Cerebellar cortex (tissue), 1 donor: Measurements from ENCODE around the gene RBMS1.

ENCODE experiments used
- DNase-seq: peaks from one replicate; pipeline ENCODE4 v3.0.0-alpha.2; 2015; ENCODE audit warnings: low spot score

RBMS1 gene, protein sequence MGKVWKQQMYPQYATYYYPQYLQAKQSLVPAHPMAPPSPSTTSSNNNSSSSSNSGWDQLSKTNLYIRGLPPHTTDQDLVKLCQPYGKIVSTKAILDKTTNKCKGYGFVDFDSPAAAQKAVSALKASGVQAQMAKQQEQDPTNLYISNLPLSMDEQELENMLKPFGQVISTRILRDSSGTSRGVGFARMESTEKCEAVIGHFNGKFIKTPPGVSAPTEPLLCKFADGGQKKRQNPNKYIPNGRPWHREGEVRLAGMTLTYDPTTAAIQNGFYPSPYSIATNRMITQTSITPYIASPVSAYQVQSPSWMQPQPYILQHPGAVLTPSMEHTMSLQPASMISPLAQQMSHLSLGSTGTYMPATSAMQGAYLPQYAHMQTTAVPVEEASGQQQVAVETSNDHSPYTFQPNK

DNA sequence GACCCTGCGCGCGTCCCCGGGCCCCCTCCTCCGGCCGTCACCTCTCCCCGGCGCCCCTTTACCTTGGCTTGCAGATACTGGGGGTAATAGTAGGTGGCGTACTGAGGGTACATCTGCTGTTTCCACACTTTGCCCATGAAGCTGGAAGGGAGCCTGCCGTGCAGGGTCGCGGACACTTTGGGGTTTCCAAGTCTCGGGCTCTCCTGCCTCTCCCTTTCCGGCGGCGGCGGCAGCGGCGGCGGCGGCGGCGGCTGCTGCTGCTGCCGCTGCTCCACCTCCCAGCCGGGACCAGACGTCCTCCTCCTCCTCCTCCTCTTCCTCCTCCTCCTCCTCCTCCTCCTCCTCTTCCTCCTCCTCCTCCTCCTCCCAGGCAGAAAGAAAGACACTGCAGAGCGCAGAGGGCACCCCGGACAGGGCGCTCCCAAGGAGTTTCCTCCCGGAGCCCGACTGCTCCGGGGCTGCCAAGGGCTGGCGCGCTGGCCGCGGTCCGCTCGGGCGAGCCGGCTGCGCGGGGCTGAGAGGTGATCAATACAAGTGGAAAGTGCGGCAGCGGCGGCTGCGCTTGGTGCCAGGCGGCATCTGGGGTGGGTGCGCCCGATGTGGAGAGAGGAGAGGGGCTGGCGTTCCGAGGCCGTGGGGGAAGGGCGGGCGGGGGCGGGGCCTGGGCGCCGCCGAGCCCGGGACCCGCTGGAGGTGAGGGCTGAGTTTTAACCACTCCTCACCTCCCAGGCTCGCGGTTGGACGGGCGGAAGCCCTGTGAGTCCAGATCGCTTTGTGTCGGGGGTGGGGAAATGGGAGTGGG is at the start of gene RBMS1:
Gene RBMS1 (minus strand): TSS at position 581 of the 802 bp plus-strand sequence. CDS start 444 bp downstream, at position 137.
- no peak for DNase-seq

DNA sequence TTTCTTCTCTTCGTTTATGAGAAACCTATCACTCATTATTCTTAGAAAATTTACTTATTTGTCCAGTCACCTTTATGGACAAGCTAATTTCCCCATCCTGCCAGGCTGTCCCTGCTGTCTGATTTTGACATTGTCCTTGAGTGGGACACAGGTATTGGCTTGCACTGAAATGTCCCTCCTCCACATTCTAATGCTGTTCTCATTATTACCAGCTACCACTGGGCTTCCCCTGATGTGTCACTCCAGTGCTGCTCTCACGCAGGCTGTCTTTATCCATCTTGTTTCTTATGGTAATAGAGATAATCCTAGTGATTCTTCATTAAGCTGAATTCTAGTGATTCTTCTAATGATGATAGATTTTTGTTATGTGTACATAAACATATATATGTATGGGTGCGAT is 48.1 kb upstream of the RBMS1 start:
- DNase-seq = no peak

DNA sequence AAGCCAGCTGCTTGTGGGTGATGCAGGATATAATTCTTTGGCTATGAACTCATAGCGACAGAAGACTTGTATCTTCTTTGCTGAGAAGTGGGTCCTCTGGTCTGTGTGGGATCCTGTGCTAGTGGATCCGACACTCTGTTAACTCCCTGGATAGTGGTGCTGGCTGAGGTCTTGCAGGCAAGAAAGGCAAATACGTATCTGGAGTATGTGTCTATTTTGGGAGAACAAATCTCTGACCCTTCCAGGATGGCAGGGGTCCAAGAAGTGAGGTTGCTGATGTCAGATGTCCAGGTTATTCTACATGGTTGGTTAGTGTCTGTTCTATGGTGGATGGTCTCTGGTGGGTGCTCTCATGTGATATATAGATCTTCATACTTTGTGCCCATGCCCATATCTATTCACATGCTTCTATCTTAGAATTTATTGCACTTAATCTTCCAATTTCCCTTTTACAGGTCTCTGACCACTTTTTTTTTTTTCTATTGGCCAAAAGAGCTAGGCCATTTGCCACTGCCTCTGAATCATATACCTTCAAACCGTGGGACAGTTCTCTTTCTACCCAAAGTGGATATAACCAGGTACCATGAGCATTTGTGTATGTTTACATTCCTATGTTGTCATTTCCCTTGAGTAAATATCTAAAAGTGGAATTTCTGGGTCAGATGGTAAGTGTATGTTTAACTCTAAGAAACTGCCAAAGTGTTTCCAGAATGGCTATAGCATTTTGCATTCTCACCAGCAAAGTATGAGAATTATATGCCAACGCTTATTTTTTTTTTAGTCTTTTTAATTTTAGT is 45.1 kb upstream of the RBMS1 start:
- no peak for DNase-seq

DNA sequence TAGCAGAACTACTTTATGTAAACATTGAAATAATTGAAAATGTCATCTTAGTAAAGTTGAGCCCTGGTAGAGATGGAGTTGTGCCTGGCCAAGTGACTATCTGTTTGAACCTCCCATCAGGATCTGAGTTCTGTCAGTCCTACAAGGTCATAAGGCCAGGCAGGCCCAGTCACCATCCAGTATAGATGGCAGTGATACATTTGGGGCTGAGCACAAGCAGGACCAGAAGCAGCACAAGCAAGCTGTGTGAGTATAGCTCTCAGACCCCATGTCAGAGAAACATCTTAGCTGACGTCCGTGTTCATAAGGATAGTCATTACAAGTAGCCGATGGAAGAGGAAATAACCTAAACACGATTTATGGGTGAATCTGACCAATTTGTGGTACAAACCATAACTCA is 44.5 kb upstream of the RBMS1 start:
- no peak for DNase-seq

DNA sequence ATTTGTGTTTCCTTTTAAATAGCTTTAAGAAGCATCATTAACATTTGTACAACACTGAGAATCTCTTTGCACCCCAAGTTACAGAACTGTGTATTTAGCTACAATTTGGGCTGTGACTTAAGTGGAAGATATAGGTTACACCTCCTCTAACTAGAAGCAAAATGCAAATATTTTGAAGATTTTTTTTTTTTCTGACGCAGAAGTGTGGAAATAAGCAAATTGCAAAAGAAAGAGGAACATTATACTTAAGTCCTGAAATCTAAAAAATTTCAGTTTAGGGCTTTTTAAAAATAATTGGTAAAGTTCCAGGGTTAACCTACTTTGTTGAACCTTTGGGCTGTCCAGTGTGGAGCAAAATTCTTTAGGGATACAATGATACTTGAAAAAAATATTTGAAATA is 41.4 kb upstream of the RBMS1 start:
- DNase-seq = no peak

DNA sequence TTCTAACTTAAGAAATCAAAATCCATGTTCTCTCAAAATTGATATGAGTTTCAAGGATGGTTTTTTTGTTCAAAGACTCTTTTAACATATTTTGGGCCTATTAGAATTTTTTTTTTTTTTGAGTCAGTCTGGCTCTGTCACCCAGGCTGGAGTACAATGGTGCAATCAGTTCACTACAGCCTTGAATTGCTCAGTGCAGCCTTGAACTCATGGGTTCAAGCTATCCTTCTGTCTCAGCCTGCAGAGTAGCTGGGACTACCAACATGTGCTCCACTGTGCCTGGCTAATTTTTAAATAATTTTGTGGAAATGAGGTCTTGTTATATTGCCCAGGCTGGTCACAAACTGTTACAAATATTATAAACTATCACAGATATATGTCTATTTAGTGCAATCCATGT is 40.6 kb upstream of the RBMS1 start:
- no peak for DNase-seq

DNA sequence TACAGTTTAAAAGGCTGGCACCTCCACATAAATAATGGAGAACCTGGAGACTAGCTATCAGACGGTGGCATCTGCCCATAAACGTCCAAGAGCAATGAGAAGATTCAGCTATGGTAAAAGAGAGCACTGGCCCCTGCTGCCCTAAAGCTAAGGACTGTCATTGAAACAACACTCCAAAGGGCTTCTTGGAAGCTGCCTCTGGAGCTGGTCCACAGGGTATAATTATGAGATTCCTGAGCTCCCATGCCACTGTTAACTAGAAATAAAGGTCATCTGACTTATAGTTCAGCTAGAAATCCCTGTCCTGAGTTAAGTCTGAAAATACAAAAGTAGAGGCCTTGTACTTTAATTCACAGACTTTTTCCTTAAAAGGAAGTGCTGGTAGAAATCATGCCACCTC is 39.9 kb upstream of the RBMS1 start:
- DNase-seq = no peak

DNA sequence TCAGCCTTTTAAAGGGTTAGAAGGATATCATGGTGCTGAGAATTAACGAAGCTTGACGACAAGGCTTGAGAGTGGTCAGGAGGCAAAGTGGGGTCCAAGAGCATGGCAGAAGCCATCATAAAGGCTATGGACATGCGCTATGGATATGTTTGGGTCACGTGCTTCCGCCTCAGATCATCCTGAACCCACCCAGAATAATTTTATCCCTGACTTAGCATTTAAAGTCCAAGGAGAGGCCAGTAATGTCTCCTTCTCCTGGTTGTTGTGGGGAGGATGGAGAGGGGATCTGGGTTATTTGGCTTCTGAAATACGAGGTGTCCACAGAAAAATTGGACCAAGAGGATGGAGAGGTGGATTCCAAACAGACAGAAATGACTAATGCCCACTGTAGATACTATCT is 38.8 kb upstream of the RBMS1 start:
- no peak for DNase-seq

DNA sequence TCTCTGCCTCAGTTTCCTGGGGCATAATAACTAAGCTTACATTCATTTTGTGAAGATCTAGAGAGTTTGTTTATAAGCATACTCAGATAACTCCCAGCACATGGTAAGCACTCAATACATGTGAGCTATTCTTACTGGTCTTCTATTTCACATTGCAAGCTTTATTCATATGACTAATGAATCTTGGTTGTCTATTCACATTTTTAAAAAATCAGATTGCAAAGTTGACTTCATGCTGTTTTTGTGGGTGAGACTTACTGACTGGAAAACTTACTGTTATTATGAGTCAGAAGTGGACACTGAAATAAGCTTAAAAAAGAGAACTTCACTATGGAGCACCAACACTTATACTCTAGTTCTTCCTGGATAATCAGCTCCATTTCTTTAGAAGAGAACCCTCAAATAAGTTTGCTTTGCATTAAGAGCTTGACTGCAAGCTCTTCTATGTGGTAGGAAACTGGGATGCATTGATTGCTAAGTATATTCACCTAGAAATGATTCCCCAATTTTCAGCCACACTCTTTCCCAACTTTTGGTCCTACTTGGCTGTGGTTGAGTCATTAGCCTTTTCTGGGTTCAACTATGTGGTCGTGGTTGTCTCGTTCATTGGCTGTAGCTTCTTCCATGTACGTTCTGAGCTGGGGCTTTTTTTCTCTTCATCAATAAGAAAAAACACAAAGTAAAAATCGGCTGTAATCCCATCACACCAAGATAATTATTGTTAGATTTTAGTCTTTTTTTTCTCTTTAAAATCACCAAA is 29.5 kb upstream of the RBMS1 start:
- DNase-seq = no peak

DNA sequence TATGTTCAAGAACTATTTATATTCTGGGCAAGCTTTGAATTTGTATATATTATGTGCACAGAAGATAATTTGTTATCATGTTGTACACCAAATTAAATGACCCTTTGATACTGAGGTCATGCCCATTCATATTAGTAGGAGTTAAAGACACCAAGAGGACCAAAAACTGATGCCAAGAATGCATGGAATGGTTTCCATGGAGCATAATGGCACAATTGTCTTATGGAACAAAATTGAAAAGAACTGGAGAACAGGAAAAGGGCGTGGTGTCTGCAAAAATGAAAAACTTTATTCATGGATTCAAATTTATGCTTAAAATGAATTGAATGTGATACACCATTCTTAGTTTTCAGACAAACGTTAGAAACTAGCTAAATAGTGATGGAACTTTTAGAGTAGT is 24.1 kb upstream of the RBMS1 start:
- no peak for DNase-seq

DNA sequence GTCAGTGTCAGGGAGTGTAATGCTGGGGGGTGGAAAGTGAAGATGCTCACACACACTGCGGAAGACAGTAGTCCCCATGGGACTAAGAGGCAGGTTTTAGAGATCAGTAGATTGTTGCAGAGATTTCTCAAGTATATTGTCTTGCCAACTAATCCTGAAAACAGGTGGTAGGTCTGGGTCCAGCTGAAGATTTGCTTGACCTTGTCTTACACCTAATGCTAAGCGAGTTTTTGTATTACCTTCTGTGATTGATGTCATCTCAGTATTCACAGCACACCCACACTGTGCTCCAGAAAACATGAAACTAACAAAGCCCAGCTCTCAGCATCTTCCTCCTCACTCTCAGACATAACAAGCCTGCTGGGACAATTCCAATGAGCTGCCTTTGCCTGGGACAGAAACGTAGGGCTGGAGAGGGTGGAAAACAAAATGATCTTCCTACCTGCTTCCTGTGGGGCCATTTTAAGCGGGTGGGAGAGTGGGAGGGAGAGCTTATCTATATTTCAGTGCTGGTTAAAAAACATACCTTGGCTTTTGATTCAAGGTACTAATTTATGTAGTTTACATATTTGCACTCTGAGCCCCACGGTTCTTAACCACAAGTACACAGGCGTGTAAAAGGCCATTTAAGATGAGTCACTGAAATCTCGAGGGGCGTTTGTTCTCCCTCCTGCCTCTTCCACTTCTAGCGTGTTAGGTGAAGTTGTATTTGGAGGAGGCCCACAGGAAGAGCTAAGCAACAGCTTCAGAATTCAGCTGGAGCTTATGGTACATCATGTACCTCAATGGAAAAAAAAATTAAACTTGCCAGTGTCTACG is 23.1 kb upstream of the RBMS1 start:
- DNase-seq = no peak

DNA sequence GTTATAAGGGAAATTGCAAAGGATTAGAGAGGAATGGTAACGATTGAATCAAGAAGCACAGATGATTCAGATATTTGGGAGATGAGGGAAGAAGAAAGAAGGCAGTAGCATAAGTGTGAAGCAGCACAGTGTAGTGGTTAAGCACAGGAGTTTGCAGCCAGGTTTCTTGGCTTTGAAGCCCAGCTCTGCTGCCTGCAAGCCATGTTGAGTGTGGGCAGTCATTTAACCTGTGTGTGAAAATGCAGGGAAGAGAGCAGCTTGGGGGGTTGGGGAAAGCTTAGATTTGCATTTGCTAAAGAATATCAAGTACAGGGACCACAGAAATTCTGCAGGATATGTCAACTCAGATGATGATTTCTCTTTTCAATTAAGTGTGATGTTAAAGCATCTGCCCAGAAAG is 21.5 kb upstream of the RBMS1 start:
- DNase-seq = no peak

DNA sequence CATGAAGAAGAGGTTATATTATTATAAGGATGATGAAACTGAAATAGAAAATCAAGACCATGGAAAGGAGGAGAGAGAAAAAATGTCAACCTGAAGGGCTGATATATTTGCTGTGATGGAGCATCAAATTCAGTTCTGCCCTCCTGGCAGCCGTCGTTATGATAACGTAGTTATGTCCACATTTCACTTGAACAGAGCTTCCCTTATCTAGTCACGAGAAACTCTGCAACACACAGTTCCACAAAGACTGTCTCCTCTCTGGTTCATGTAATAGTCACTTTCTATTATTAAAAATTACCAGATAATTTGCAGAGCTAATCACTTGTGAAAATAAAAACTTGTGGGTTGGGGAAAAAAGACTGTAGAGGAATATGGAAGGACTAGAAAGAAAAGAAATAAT is 19.5 kb upstream of the RBMS1 start:
- no peak for DNase-seq

DNA sequence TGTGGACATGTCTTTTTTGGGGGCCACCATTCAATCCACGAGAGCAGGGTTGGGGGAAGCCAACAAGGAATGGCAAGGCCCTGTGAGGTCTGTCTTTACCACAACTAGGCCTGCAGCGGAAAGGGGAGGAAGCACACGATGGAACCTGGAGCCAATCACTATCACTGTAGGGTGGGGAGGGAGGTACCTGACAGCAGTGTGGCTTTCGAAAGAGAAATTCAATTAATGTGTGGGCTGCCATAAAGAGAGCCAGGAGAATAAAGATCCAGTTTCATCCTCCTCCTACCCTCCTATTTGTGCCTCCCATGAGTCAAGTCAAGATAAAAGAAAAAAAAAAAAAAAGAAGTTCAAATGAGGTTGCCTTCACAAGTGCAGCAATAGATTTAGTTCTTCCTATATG is 18.9 kb upstream of the RBMS1 start:
- no peak for DNase-seq

DNA sequence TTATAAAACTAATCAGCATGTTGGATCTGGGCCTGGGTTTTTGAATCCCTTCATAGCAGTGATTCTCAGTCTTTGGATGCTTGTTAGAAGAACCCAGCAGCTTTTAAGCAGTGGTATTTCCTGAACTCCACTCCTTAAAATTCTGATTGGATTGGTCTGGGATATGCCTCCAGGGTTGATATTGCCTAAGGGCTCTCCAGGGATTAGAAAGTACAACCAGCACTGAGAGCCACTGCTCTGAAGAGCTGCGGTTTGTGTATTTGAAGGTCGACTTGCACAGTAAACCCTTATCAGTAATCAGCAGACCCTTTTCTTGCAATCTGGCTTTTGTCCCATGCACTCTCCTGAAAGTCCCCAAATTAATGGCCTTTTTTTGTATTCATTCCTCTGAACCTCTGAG is 17.0 kb upstream of the RBMS1 start:
- DNase-seq = no peak

DNA sequence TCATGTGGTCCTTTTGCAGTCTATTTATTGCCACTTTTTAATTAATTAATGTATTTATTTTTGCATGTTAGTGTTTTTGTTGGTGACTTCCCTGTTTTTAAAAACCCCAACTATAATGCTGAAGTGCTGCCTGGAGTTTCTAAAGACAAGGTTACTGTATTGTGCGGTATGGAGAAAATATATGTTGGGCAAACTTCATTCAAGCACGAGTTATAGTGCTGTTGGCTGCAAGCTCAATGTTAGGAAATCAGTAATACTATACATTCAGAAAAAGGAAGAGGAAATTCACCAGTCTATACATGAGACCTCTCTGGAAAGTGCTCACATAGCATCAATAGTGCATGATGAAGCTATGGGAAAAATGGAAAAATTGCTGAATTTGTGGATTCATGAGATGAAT is 15.4 kb upstream of the RBMS1 start:
- no peak for DNase-seq

DNA sequence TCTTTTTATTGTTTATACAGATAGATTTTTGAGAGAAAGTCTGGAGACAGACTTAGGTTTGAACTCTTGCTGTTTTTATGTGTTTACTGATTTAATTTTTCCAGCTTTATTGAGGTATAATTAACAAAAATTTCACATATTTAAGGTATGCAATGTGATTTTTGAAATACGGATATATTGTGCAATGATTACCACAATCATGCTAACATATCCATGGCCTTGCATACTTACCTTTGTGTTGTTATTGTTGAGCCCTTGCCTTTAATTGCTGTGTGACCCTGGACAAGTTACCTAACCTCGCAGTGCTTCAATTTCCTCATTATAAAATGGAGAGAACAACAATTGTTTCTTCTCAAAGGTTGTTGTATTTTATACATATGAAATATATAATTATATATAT is 13.9 kb upstream of the RBMS1 start:
- no peak for DNase-seq

DNA sequence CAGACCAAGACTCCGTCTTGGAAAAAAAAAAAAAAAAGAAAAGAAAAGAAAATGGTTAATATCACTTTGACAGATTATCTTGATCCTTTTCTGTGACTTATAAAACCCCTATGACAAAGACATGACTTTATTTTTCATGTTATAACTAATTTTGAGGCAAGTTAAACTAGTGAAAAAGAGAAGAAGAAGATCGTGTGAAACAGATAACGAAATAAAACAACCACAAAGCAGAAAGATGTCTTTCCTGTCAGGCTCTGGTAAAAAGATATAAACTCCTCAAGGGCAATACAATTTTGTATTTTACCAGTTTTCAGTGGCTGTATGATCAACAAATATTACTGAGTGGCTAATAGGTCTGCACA is 13.4 kb upstream of the RBMS1 start:
- no peak for DNase-seq

DNA sequence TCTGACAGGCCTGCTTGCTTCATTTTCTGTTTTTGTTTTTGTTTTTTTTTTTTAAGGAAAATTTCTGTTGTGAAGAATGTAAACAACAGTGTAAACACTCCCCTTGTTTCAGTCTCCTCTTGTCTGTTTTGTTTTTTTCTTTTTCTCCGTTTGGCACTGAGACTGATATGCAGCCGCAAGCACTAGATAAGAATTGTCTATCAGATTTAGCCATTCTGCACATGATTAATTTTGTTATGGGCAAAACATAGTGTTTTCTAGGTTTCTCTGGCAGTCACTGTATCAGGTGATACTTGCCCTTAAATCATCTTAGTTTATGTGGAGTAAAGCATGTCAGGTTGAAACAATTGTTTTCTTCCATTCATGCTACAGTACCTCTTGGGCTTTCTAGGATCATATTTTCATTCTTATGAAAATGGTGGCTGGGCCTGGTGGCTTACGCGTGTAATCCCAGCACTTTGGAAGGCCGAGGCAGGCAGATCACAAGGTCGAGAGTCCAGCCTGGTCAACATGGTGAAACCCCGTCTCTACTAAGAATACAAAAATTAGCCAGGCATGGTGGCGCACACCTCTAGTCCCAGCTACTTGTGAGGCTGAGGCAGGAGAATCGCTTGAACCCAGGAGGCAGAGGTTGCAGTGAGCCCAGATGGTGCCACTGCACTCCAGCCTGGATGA is 12.9 kb upstream of the RBMS1 start:
- DNase-seq = no peak

DNA sequence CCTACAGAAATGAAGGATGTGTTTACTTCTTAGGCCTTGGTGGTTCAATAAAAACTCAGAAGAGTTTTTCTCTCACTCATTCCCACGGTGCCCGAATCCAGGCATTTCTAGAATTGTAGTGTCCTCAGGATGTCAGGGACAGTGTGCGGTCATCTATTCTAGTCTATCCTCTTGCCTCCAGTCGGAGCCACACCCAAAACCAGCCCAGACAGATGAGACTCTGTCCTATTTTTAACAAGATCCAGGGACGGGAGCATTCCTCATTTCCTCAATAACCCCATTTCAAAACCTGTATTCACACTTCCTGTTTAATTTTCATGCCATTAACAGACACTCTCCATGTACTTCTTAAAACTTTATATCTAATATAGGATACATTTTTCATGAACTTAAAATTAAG is 11.6 kb upstream of the RBMS1 start:
- no peak for DNase-seq

DNA sequence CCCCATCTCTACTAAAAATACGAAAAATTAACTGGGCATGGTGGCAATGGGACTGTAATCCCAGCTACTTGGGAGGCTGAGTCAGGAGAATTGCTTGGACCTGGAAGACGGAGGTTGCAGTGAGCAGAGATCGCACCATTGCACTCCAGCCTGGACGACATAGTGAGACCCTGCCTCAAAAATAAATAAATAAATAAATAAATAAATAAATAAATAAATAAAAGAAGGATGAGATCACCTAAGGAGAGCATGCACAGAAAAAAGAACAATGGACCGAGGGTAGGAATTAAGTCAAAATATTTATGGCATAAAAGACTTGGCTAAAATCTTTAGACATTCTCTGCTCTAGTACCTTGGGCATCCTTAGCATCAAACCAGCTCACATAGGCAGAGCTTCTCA is 8.9 kb upstream of the RBMS1 start:
- DNase-seq = no peak
